ENCODE data around the gene PLCXD1. TPM values are rescaled to one million over a fixed set of nuclear protein-coding genes. Genes with fewer than 3 reads are reported as not detected.
"Not testable (repeated sequence)": the region's sequence is repeated elsewhere in the genome, so short reads cannot be mapped to it uniquely, and the experiment has no call there.

Gene PLCXD1
- total and polyA plus RNA-seq, 9 donors = 2.6 to 19.4 (median 11.8) TPM

- H3K4me1 ChIP-seq (ENCODE audit: insufficient read depth) = no peaks in the 10 kb centered on the region
- no peaks in the 10 kb centered on the region for H3K27me3 ChIP-seq
- intact Hi-C loops (cut with DNase I) = no loop called here
- no peak overlapping the region for H3K4me3 ChIP-seq
- no peaks in the 10 kb centered on the region for H3K9me3 ChIP-seq
- TF ChIP-seq EP300 (IDR thresholded peaks at IDR 0.05) = no peak
- no peak for TF ChIP-seq POLR2A (IDR thresholded peaks at IDR 0.05)
- no peak for TF ChIP-seq CTCF (IDR thresholded peaks at IDR 0.05)
- 90 to 93% (median 93%) methylated on average over 18 to 20 of the region's 20 CpGs for WGBS, 3 donors
- DNase-seq = peak in 1 of 5 donors; percentile 9
- no peaks in the 10 kb centered on the region for H3K36me3 ChIP-seq
- H3K27ac ChIP-seq = no peak overlapping the region
Measured at GRCh38 chrX:350148-350533, 69.0 kb downstream of the PLCXD1 start.

GRCh38 chrX:350534-351323 is 69.5 kb downstream of the PLCXD1 start:
- DNase-seq = peak in 2 of 5 donors; percentile 23 to 24
- Histone ChIP-seq H3K4me3 (no peak overlapping the region), H3K4me1 (ENCODE audit: insufficient read depth) (no peaks in the 10 kb centered on the region), H3K27ac (no peak overlapping the region), H3K36me3 (no peaks in the 10 kb centered on the region), H3K9me3 (no peaks in the 10 kb centered on the region), H3K27me3 (no peaks in the 10 kb centered on the region)
- 95 to 96% (median 95%) methylated on average over 61 of the region's 61 CpGs for WGBS, 3 donors
- TF ChIP-seq CTCF (IDR thresholded peaks at IDR 0.05) (no peak), POLR2A (IDR thresholded peaks at IDR 0.05) (no peak), EP300 (IDR thresholded peaks at IDR 0.05) (no peak)
- intact Hi-C loops (cut with DNase I) = no loop called here

GRCh38 chrX:351324-351641 is 70.1 kb downstream of the PLCXD1 start:
- DNase-seq; H3K4me1 ChIP-seq (ENCODE audit: insufficient read depth); H3K27me3 ChIP-seq; H3K9me3 ChIP-seq; intact Hi-C loops (cut with DNase I); H3K4me3 ChIP-seq; H3K36me3 ChIP-seq; H3K27ac ChIP-seq: not testable (repeated sequence)
- 95 to 97% (median 96%) methylated on average over 11 to 13 of the region's 13 CpGs for WGBS, 3 donors

GRCh38 chrX:351736-352135 is 70.6 kb downstream of the PLCXD1 start:
- 95 to 98% (median 95%) methylated on average over 10 of the region's 10 CpGs for WGBS, 3 donors
- DNase-seq = peak in 2 of 5 donors; percentile 8 to 10
- H3K27ac ChIP-seq = no peak overlapping the region
- no peaks in the 10 kb centered on the region for H3K4me1 ChIP-seq (ENCODE audit: insufficient read depth)
- no peaks in the 10 kb centered on the region for H3K36me3 ChIP-seq
- H3K9me3 ChIP-seq = no peaks in the 10 kb centered on the region
- intact Hi-C loops (cut with DNase I) = no loop called here
- TF ChIP-seq EP300 (IDR thresholded peaks at IDR 0.05) (no peak), CTCF (IDR thresholded peaks at IDR 0.05) (no peak), POLR2A (IDR thresholded peaks at IDR 0.05) (no peak)
- no peak overlapping the region for H3K4me3 ChIP-seq
- H3K27me3 ChIP-seq = no peaks in the 10 kb centered on the region

GRCh38 chrX:352181-352580 is 71.0 kb downstream of the PLCXD1 start:
- no peak overlapping the region for H3K27ac ChIP-seq
- peak in 2 of 5 donors; percentile 10 to 24 for DNase-seq
- no peaks in the 10 kb centered on the region for H3K4me1 ChIP-seq (ENCODE audit: insufficient read depth)
- 95 to 97% (median 95%) methylated on average over 27 of the region's 27 CpGs for WGBS, 3 donors
- intact Hi-C loops (cut with DNase I) = no loop called here
- no peak overlapping the region for H3K4me3 ChIP-seq
- H3K27me3 ChIP-seq = no peaks in the 10 kb centered on the region
- H3K36me3 ChIP-seq = no peaks in the 10 kb centered on the region
- no peak for TF ChIP-seq POLR2A (IDR thresholded peaks at IDR 0.05)
- no peak for TF ChIP-seq CTCF (IDR thresholded peaks at IDR 0.05)
- no peak for TF ChIP-seq EP300 (IDR thresholded peaks at IDR 0.05)
- H3K9me3 ChIP-seq = no peaks in the 10 kb centered on the region

All from ovary (tissue), 9 donors.